B cell (primary cell): Measurements from ENCODE around the gene RRAD. TPM values are rescaled to one million over a fixed set of nuclear protein-coding genes. Genes with fewer than 3 reads are reported as not detected.

Experiments
- ATAC-seq: fragments of 200-7000 bp; cut with Tn5 transposase; one replicate; pipeline ENCODE4 v1.10.0; 2021; ENCODE audit warnings: low read depth, mild to moderate bottlenecking, moderate number of reproducible peaks, moderate library complexity
- CTCF ChIA-PET: fragments of 350-600 bp; sonication (Branson Sonifier 250); formaldehyde crosslinking; loops from one replicate; lab custom pipeline; 2021; ENCODE audit warnings: antibody characterized with exemption, inconsistent platforms; lab: Charles Lee
- POLR2A ChIA-PET: fragments of 350-600 bp; sonication (Branson Sonifier 250); formaldehyde crosslinking; loops from one replicate; lab custom pipeline; 2021; ENCODE audit warnings: antibody characterized with exemption; lab: Charles Lee
- DNase-seq: peaks from one replicate; pipeline ENCODE4 v3.0.0; 2013
- H2AFZ ChIP-seq: 2 replicates; pipeline ENCODE4 v1.6.1; 2012; ENCODE audit warnings: mild to moderate bottlenecking, low read depth, low read length; ENCODE audit not compliant: insufficient read depth, poor library complexity, severe bottlenecking
- H3K27ac ChIP-seq, 2 donors: 1 replicate in 1 of 2; 2 replicates in 1 of 2; pipeline ENCODE4 v1.5.1; 2012 to 2013; ENCODE audit warnings: low read length in 2 of 2, mild to moderate bottlenecking in 2 of 2, moderate library complexity in 1 of 2
- H3K27me3 ChIP-seq, 4 experiments: fragments of 200-600 bp in 1 of 4; sonication (generic) in 1 of 4; replicated peaks in 1 of 4; 1 replicate in 2 of 4; 2 replicates in 2 of 4; pipeline versions ENCODE4 v1.6.1 to v1.7.0; 2013 to 2016; ENCODE audit warnings: low read length in 3 of 4, mild to moderate bottlenecking in 2 of 4, mixed read lengths in 1 of 4, moderate library complexity in 1 of 4; ENCODE audit not compliant: insufficient read depth in 4 of 4, control insufficient read depth in 3 of 4; ENCODE audit errors: control extremely low read depth in 1 of 4
- H3K36me3 ChIP-seq, 2 experiments: replicated peaks in 1 of 2; 1 replicate in 1 of 2; 2 replicates in 1 of 2; pipeline versions ENCODE4 v1.6.1 to v1.7.1; 2013; ENCODE audit warnings: low read length in 1 of 2; ENCODE audit not compliant: insufficient read depth in 2 of 2, control insufficient read depth in 1 of 2; ENCODE audit errors: control extremely low read depth in 1 of 2, extremely low read depth in 1 of 2
- H3K4me1 ChIP-seq, 2 donors: fragments of 200-600 bp in 1 of 2; sonication (generic) in 1 of 2; 1 replicate in 1 of 2; 2 replicates in 1 of 2; pipeline versions ENCODE4 v1.5.1 to v1.6.1; 2013 to 2017; ENCODE audit warnings: low read length in 2 of 2; ENCODE audit not compliant: control insufficient read depth in 2 of 2, insufficient read depth in 2 of 2
- H3K4me2 ChIP-seq: replicated peaks from 2 replicates; pipeline ENCODE3; 2012; ENCODE audit warnings: mild to moderate bottlenecking, low read depth, low read length; ENCODE audit not compliant: poor library complexity, severe bottlenecking
- H3K4me3 ChIP-seq, 5 experiments: fragments of 200-600 bp in 1 of 5; sonication (generic) in 1 of 5; 1 replicate in 3 of 5; 2 replicates in 2 of 5; pipeline versions ENCODE4 v1.5.1 to v1.7.0; 2011 to 2016; ENCODE audit warnings: low read length in 4 of 5, mild to moderate bottlenecking in 4 of 5, low read depth in 2 of 5, control low read depth in 1 of 5, moderate library complexity in 1 of 5; ENCODE audit not compliant: insufficient read depth in 1 of 5; ENCODE audit errors: control extremely low read depth in 1 of 5, extremely low read depth in 1 of 5
- H3K79me2 ChIP-seq: fragments of 200-600 bp; sonication (generic); one replicate; pipeline ENCODE4 v1.6.0; 2016; ENCODE audit warnings: low read length; ENCODE audit not compliant: control insufficient read depth, insufficient read depth
- H3K9ac ChIP-seq: fragments of 200-600 bp; sonication (generic); 2 replicates; pipeline ENCODE4 v1.6.1; 2017; ENCODE audit warnings: mild to moderate bottlenecking, low read length, moderate library complexity
- H3K9me3 ChIP-seq, 3 donors: one replicate each; pipeline versions ENCODE4 v1.6.1 to v1.7.1; 2013; ENCODE audit warnings: low read length in 2 of 3; ENCODE audit not compliant: control insufficient read depth in 2 of 3, insufficient read depth in 1 of 3; ENCODE audit errors: control extremely low read depth in 1 of 3
- H4K20me1 ChIP-seq: 2 replicates; pipeline ENCODE4 v1.6.0; 2012; ENCODE audit warnings: mild to moderate bottlenecking, low read length; ENCODE audit not compliant: insufficient read depth, control insufficient read depth, poor library complexity, severe bottlenecking
- H3K27ac Mint-ChIP-seq: one replicate; pipeline ENCODE4 v1.8.0; 2021; ENCODE audit warnings: mixed read lengths
- H3K27me3 Mint-ChIP-seq: one replicate; pipeline ENCODE4 v1.8.0; 2021; ENCODE audit warnings: mixed read lengths
- H3K4me1 Mint-ChIP-seq: one replicate; pipeline ENCODE4 v1.8.0; 2021; ENCODE audit warnings: mixed read lengths
- H3K4me3 Mint-ChIP-seq: one replicate; pipeline ENCODE4 v1.8.0; 2021; ENCODE audit warnings: mixed read lengths
- H3K9me3 Mint-ChIP-seq: one replicate; pipeline ENCODE4 v1.8.0; 2022; ENCODE audit warnings: mixed read lengths; ENCODE audit not compliant: insufficient read depth
- CTCF ChIP-seq: fragments of 200-600 bp; IDR thresholded peaks from one replicate; pipeline ENCODE4 v1.8.0; 2022; ENCODE audit warnings: antibody characterized with exemption, mild to moderate bottlenecking
- EZH2 ChIP-seq: IDR thresholded peaks from 2 replicates; pipeline ENCODE4 v1.6.1; 2012; ENCODE audit warnings: borderline replicate concordance, low read depth, mild to moderate bottlenecking, moderate library complexity, low read length; ENCODE audit not compliant: insufficient read depth, poor library complexity, severe bottlenecking
- WGBS: methylation state at CpG from one replicate; pipeline ENCODE4 v1.1.5; 2013; ENCODE audit warnings: missing lambda C conversion rate; ENCODE audit not compliant: insufficient coverage; 5-methylcytosine and 5-hydroxymethylcytosine counted together
- intact Hi-C: fragments of 100-400 bp; cut with micrococcal nuclease; formaldehyde crosslinking; loops from one replicate; pipeline ENCODE4 v1.10.0; 2022
- polyA plus RNA-seq: library from polyadenylated mRNA; depleted of rRNA; stranded (reverse); fragments of >200 nt; gene quantifications from 2 replicates; pipeline ENCODE4 v1.2.3, GENCODE V29; 2012
- total RNA-seq, 2 donors: library from RNA; stranded (reverse); fragments of 120-200 nt in 1 of 2; gene quantifications; 1 replicate in 1 of 2; 2 replicates in 1 of 2; pipeline versions ENCODE4 v1.2.3 to v1.2.4, GENCODE V29; 2013 to 2022

The RRAD gene
- total and polyA plus RNA-seq, 2 donors (not counting 1 experiment from before 2014, with no cell fraction given) = 0.64 to 1.9 TPM

GRCh38 chr16:66913711-66914110 is 11.6 kb downstream of the RRAD start:
- Histone ChIP-seq H2AFZ (no peak overlapping the region), H3K4me1 (no peaks in the 10 kb centered on the region), H3K27me3 (no peaks in the 10 kb centered on the region), H4K20me1 (no peaks in the 10 kb centered on the region), H3K79me2 (no peaks in the 10 kb centered on the region), H3K27ac (no peak overlapping the region), H3K4me2 (no peak overlapping the region), H3K36me3 (no peaks in the 10 kb centered on the region), H3K9me3 (no peaks in the 10 kb centered on the region), H3K4me3 (no peak overlapping the region), H3K9ac (no peak overlapping the region)
- CTCF ChIA-PET = no interaction called here
- POLR2A ChIA-PET = no interaction called here
- DNase-seq = no peak
- no peak for TF ChIP-seq CTCF
- no peak for TF ChIP-seq EZH2
- Mint-ChIP-seq H3K27ac (no peak overlapping the region), H3K4me1 (no peaks in the 10 kb centered on the region), H3K27me3 (peaks cover 6% of the 10 kb centered on the region), H3K4me3 (no peak overlapping the region), H3K9me3 (no peaks in the 10 kb centered on the region)
- intact Hi-C loops = no loop called here
- 87% methylated on average over 4 of the region's 4 CpGs for WGBS
- no peak for ATAC-seq

- no peaks in the 10 kb centered on the region for H3K27me3 ChIP-seq
- no peak for DNase-seq
- no peaks in the 10 kb centered on the region for H3K9me3 Mint-ChIP-seq
- CTCF ChIA-PET = interaction anchor here (0.6 kb wide), 1 partner anchor 45 kb away, joined by 4 read pairs; no protein-coding TSS in a partner anchor
- POLR2A ChIA-PET = no interaction called here
- H3K79me2 ChIP-seq = no peaks in the 10 kb centered on the region
- no peaks in the 10 kb centered on the region for H3K4me1 ChIP-seq
- WGBS = 53% methylated on average over 10 of the region's 10 CpGs
- intact Hi-C loops = no loop called here
- H2AFZ ChIP-seq = no peak overlapping the region
- H3K4me1 Mint-ChIP-seq = no peaks in the 10 kb centered on the region
- TF ChIP-seq EZH2 (no peak), CTCF (no peak)
- H3K9me3 ChIP-seq = no peaks in the 10 kb centered on the region
- no peak overlapping the region for H3K4me2 ChIP-seq
- no peak overlapping the region for H3K27ac ChIP-seq
- H3K4me3 ChIP-seq = no peak overlapping the region
- H3K36me3 ChIP-seq = no peaks in the 10 kb centered on the region
- no peak for ATAC-seq
- H3K4me3 Mint-ChIP-seq = no peak overlapping the region
- H3K9ac ChIP-seq = no peak overlapping the region
- H3K27ac Mint-ChIP-seq = no peak overlapping the region
- no peaks in the 10 kb centered on the region for H4K20me1 ChIP-seq
- peaks cover 6% of the 10 kb centered on the region for H3K27me3 Mint-ChIP-seq
These were observed 12.3 kb downstream of the RRAD start for GRCh38 chr16:66913081-66913480.
